OCI-LY7 (cell line): Measurements from ENCODE around the gene HOXC10. TPM values are rescaled to one million over a fixed set of nuclear protein-coding genes. Genes with fewer than 3 reads are reported as not detected.

Experiments
- BruUV-seq: library from RNA; stranded (reverse); fragments of 400-500 nt; replicated peaks from 2 replicates; lab custom pipeline; 2021; lab: Mats Ljungman, UMichigan
- CTCF ChIA-PET: fragments of 300-600 bp; sonication (Branson Sonifier 250); formaldehyde crosslinking; loops from one replicate; lab custom pipeline; 2022; ENCODE audit warnings: antibody characterized with exemption; ENCODE audit not compliant: unreplicated experiment; lab: Charles Lee
- POLR2A ChIA-PET: fragments of 300-600 bp; sonication (Branson Sonifier 250); formaldehyde crosslinking; loops from one replicate; lab custom pipeline; 2022; ENCODE audit warnings: antibody characterized with exemption; lab: Charles Lee
- DNase-seq: peaks from one replicate; pipeline ENCODE4 v3.0.0-alpha.2; 2015; ENCODE audit warnings: low spot score
- H2AFZ ChIP-seq: fragments of 200-600 bp; sonication (generic), shearing (Covaris generic); 2 replicates; pipeline ENCODE4 v1.6.1; 2014; ENCODE audit warnings: mild to moderate bottlenecking, antibody characterized with exemption, low read length, moderate library complexity
- H3K27ac ChIP-seq: fragments of 200-600 bp; sonication (generic); 2 replicates; pipeline ENCODE4 v1.5.1; 2014; ENCODE audit warnings: mixed run types, low read depth, mild to moderate bottlenecking, moderate library complexity, low read length, inconsistent platforms; ENCODE audit not compliant: poor library complexity, severe bottlenecking
- H3K36me3 ChIP-seq: fragments of 200-600 bp; sonication (generic); 2 replicates; pipeline ENCODE4 v1.6.1; 2014; ENCODE audit warnings: mild to moderate bottlenecking, antibody characterized with exemption, low read length, moderate library complexity, mixed read lengths; ENCODE audit not compliant: insufficient read depth
- H3K4me1 ChIP-seq: fragments of 200-600 bp; sonication (generic); 2 replicates; pipeline ENCODE4 v1.5.1; 2014; ENCODE audit warnings: mild to moderate bottlenecking, low read length; ENCODE audit not compliant: insufficient read depth, poor library complexity, severe bottlenecking
- H3K4me2 ChIP-seq: fragments of 200-600 bp; sonication (generic); 2 replicates; pipeline ENCODE4 v1.6.1; 2014; ENCODE audit warnings: mild to moderate bottlenecking, low read length
- H3K4me3 ChIP-seq: fragments of 200-600 bp; sonication (generic); 2 replicates; pipeline ENCODE4 v1.5.1; 2014; ENCODE audit warnings: mild to moderate bottlenecking, low read depth, low read length; ENCODE audit not compliant: poor library complexity, severe bottlenecking
- H3K79me2 ChIP-seq: fragments of 200-600 bp; sonication (generic); 2 replicates; pipeline ENCODE4 v1.6.1; 2016; ENCODE audit warnings: low read depth, mild to moderate bottlenecking, low read length, moderate library complexity, mixed read lengths; ENCODE audit not compliant: insufficient read depth
- H3K9me2 ChIP-seq: fragments of 200-600 bp; sonication (generic); 2 replicates; pipeline ENCODE4 v1.6.1; 2016; ENCODE audit warnings: mild to moderate bottlenecking, low read length, mixed read lengths; ENCODE audit not compliant: insufficient read depth
- H3K9me3 ChIP-seq: fragments of 200-600 bp; sonication (generic); 2 replicates; pipeline ENCODE4 v1.6.1; 2014; ENCODE audit warnings: mild to moderate bottlenecking, mixed run types, low read length, mixed read lengths
- H4K20me1 ChIP-seq: fragments of 200-600 bp; sonication (generic); 2 replicates; pipeline ENCODE4 v1.6.1; 2014; ENCODE audit warnings: mild to moderate bottlenecking, antibody characterized with exemption, low read length, moderate library complexity, mixed read lengths; ENCODE audit not compliant: insufficient read depth
- EZH2phosphoT487 ChIP-seq: fragments of 200-600 bp; sonication (generic); IDR thresholded peaks from 2 replicates; pipeline ENCODE4 v1.6.1; 2018; ENCODE audit warnings: low read depth, borderline replicate concordance, mild to moderate bottlenecking, mixed run types, antibody characterized with exemption, low read length, moderate library complexity, mixed read lengths
- intact Hi-C: fragments of 100-400 bp; cut with micrococcal nuclease; formaldehyde crosslinking; loops from one replicate; pipeline ENCODE4 v1.10.0; 2022; ENCODE audit not compliant: unreplicated experiment
- total RNA-seq, 2 experiments: library from RNA; depleted of rRNA in 1 of 2; stranded (reverse); fragments of >200 nt in 1 of 2; shearing (Covaris generic) in 1 of 2; gene quantifications; 2 replicates each; pipeline ENCODE4 v1.2.3, GENCODE V29; 2014 to 2022
- TF ChIP-seq, protein P1 (sequence below): fragments of 200-600 bp; sonication (generic); conservative IDR thresholded peaks from 2 replicates; pipeline ENCODE4 v1.5.1; 2014; ENCODE audit warnings: mild to moderate bottlenecking, antibody characterized with exemption, low read length, moderate library complexity, mixed read lengths

Gene HOXC10
- total RNA-seq, 2 experiments from 2014 or later = 0.25 to 0.28 TPM

DNA sequence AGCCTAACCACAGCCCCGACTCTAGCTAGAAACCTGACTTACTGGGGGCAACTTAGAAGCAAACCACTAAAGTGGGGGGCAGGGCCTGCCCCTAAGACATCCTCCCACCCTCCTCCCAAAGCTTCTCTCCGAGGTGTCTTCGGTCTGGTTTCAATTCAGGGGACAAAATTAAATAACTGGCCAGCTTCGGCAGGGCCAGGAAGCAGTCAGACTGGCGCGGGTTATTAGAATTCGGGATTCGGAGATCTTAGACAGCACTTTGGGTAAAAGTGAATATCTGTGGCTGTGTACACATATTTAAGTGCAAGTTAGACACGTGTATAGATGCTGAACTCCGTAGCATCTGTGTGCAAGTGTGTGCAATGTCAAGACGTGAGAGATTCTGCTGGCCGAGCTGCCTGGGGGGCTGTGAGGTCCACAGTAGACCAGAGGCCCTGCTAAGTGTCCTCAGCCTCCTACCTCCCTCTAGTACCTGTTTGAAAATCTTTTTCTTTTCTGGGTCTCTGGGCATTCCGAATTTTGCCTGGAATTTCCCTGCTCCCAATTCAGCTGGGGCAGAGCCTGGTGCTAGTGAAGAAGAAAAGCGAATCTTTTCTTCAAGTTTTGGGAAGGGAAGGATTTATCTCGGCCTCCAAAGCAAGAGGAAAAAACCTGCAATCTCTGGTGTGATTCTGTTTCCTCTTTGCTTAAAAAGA lies 4.0 kb upstream of the HOXC10 start:
- Histone ChIP-seq H3K9me3 (no peaks in the 10 kb centered on the region), H4K20me1 (no peaks in the 10 kb centered on the region), H3K36me3 (no peaks in the 10 kb centered on the region), H3K4me1 (peaks cover 49% of the 10 kb centered on the region), H3K4me2 (no peak overlapping the region), H3K27ac (no peak overlapping the region), H3K9me2 (no peaks in the 10 kb centered on the region), H3K4me3 (no peak overlapping the region), H2AFZ (no peak overlapping the region), H3K79me2 (no peaks in the 10 kb centered on the region)
- BruUV-seq = no TSS peak
- POLR2A ChIA-PET = no interaction called here
- intact Hi-C loops = loop anchor here (10.0 kb wide), 2 partner anchors 186 to 276 kb away; no protein-coding TSS in a partner anchor
- TF ChIP-seq, protein P1, sequence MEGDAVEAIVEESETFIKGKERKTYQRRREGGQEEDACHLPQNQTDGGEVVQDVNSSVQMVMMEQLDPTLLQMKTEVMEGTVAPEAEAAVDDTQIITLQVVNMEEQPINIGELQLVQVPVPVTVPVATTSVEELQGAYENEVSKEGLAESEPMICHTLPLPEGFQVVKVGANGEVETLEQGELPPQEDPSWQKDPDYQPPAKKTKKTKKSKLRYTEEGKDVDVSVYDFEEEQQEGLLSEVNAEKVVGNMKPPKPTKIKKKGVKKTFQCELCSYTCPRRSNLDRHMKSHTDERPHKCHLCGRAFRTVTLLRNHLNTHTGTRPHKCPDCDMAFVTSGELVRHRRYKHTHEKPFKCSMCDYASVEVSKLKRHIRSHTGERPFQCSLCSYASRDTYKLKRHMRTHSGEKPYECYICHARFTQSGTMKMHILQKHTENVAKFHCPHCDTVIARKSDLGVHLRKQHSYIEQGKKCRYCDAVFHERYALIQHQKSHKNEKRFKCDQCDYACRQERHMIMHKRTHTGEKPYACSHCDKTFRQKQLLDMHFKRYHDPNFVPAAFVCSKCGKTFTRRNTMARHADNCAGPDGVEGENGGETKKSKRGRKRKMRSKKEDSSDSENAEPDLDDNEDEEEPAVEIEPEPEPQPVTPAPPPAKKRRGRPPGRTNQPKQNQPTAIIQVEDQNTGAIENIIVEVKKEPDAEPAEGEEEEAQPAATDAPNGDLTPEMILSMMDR = no peak
- TF ChIP-seq EZH2phosphoT487 = no peak
- CTCF ChIA-PET = no interaction called here
- no peak for DNase-seq

DNA sequence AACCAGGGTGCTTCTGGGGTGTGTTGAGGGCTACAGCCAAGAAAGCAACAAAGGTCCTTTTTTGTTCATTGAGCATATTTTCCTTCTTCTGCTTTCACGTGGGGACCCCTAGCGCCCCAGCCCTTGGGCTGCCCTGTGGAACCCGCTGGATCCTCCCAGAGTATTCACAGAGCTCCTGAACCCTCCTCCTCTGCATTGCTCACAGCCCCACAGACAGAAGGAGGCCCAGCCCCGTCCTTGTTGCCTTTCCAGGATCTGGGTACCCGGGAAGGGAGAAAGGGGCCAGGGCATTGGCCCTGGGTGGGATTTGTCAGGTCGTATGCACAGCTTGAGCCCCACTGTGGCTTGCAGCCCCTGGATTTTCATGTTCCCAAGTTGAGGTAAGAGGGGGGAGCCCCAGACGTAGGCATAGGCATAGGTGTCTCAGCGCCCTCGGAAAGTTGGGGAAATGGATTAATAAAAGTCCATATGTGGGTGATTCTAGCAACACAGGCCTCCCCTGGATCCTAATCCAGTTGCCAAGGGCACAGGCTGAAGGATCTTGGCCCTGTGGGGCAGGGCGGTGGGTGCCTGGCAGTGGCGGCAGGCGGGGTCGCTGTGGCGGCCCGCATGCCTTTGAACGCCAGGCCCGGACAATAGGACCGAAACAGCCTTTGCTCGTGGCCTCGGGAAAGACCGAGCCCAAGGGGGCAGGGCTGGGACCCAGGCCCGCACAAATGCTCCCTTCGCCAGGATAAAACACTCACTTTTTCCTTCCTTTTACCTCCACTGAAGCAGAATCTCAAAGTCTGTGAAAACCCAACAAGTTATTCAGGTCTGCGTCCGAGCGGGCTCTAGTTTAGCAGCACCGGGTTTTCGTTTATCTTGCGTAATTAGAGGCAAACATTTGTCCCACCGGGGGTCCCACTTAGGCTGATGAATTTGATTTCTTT lies 3.0 kb upstream of the HOXC10 start:
- Histone ChIP-seq H3K9me2 (no peaks in the 10 kb centered on the region), H3K27ac (no peak overlapping the region), H3K4me1 (peaks cover 42% of the 10 kb centered on the region), H3K79me2 (no peaks in the 10 kb centered on the region), H2AFZ (no peak overlapping the region), H3K4me3 (no peak overlapping the region), H3K36me3 (no peaks in the 10 kb centered on the region), H3K9me3 (no peaks in the 10 kb centered on the region), H4K20me1 (no peaks in the 10 kb centered on the region), H3K4me2 (no peak overlapping the region)
- ChIA-PET CTCF (no interaction called here), POLR2A (no interaction called here)
- BruUV-seq = no TSS peak
- DNase-seq = no peak
- intact Hi-C loops = loop anchor here (10.0 kb wide), 2 partner anchors 187 to 277 kb away; no protein-coding TSS in a partner anchor
- TF ChIP-seq, protein P1 = peak; percentile 39; the same call in 1 of the 2 replicates
- no peak for TF ChIP-seq EZH2phosphoT487
